ENCODE results near the gene PCSK2. TPM values are rescaled to one million over a fixed set of nuclear protein-coding genes. Genes with fewer than 3 reads are reported as not detected.

PCSK2 gene
- total and polyA plus RNA-seq, 2 of the 8 experiments (the other 6 are each of a cell fraction or from before 2014, with no cell fraction given), result 1.9 to 4.2 TPM

DNA sequence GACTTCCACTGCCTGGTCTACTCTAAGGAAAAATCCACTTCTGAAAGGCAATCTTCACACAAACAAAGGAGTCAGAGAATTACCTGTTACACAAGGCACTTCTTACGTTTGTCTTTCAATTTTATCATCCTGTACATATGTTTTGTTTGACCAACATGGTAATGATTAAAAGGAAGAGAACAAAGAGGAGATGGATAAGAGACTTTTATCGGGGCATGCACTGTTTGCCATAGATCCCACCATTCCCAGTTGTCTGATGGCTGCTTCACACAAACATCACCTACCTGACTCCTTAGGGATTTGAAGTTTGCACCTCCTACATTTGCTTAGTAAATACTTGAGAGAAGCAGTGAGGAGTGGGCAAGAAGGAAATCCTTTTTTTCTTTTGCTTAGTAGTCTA, 217.3 kb downstream of the PCSK2 start:
- no peak overlapping the region for H2BK15ac ChIP-seq (ENCODE audit: low read length)
- H4K5ac ChIP-seq (ENCODE audit: insufficient read length, low read depth, low read length), result no peak overlapping the region
- no peaks in the 10 kb centered on the region for H3K79me1 ChIP-seq (ENCODE audit: low read depth, low read length)
- no peak overlapping the region for H3K14ac ChIP-seq (ENCODE audit: insufficient read length)
- H3K4me3 ChIP-seq (ENCODE audit: extremely low read depth in 1 of 4, insufficient read depth in 2 of 4, low read depth in 3 of 4, low read length in 4 of 4), result no peak overlapping the region
- FAIRE-seq (no peak), DNase-seq (ENCODE audit: low read depth in 1 of 2, low spot score in 2 of 2) (no peak)
- no peak overlapping the region for H2BK5ac ChIP-seq (ENCODE audit: low read depth, low read length)
- no peak overlapping the region for H3K23ac ChIP-seq (ENCODE audit: insufficient read length)
- no peak overlapping the region for H2BK120ac ChIP-seq (replicated peaks; ENCODE audit: low read depth, low read length)
- no peak overlapping the region for H4K91ac ChIP-seq (replicated peaks; ENCODE audit: insufficient read length, low read length)
- H3K4ac ChIP-seq (replicated peaks; ENCODE audit: insufficient read length, low read depth, low read length), result no peak overlapping the region
- no peaks in the 10 kb centered on the region; a peak in 1 of 7 replicates for H3K4me1 ChIP-seq (replicated peaks in 1 of 4; ENCODE audit: control insufficient read depth in 3 of 4, insufficient read depth in 4 of 4, low read length in 3 of 4)
- no peak overlapping the region for H2BK20ac ChIP-seq (ENCODE audit: low read length)
- WGBS, 2 experiments (ENCODE audit: extremely low coverage in 1 of 2, insufficient coverage in 1 of 2, insufficient read length in 1 of 2, insufficient replicate concordance in 2 of 2, low coverage in 1 of 2, low lambda C conversion rate in 2 of 2, missing lambda C conversion rate in 1 of 2), result 86% methylated on average over 2 of the region's 2 CpGs; no CpG with 5 or more reads in 1 of the 2 experiments
- H3K9me3 ChIP-seq (ENCODE audit: insufficient read depth in 2 of 2, low read depth in 1 of 2, low read length in 1 of 2), result no peaks in the 10 kb centered on the region
- no peaks in the 10 kb centered on the region for H4K20me1 ChIP-seq (replicated peaks in 1 of 2; ENCODE audit: control insufficient read depth in 1 of 2, insufficient read depth in 2 of 2, low read length in 2 of 2)
- H3K18ac ChIP-seq (ENCODE audit: extremely low read depth, low read length), result no peak overlapping the region
- no peaks in the 10 kb centered on the region; a peak in 1 of 7 replicates for H3K27me3 ChIP-seq (replicated peaks in 1 of 4; ENCODE audit: control insufficient read depth in 3 of 4, extremely low read depth in 1 of 4, insufficient read depth in 3 of 4, low read length in 3 of 4)
- no peak overlapping the region for H3K56ac ChIP-seq (replicated peaks; ENCODE audit: insufficient read length, low read depth, low read length)
- no peak overlapping the region for H3K9ac ChIP-seq (replicated peaks in 1 of 4; ENCODE audit: extremely low read depth in 1 of 4, low read depth in 3 of 4, low read length in 3 of 4)
- no peak overlapping the region for H2AK5ac ChIP-seq (ENCODE audit: low read depth, low read length)
- no peak overlapping the region for H2BK12ac ChIP-seq (ENCODE audit: low read depth, low read length)
- no peaks in the 10 kb centered on the region for H3K36me3 ChIP-seq (ENCODE audit: control insufficient read depth in 2 of 4, insufficient read depth in 4 of 4, low read length in 3 of 4)
- H4K8ac ChIP-seq (ENCODE audit: extremely low read depth, insufficient read depth, low read length), result no peak overlapping the region
- no peak overlapping the region for H2AFZ ChIP-seq (ENCODE audit: low read length)
- no peaks in the 10 kb centered on the region for H3K79me2 ChIP-seq (ENCODE audit: control insufficient read depth in 1 of 2, insufficient read depth in 2 of 2, low read length in 2 of 2)
- H3K23me2 ChIP-seq (ENCODE audit: low read depth, low read length), result no peaks in the 10 kb centered on the region
- ChIA-PET CTCF (ENCODE audit: partially characterized antibody) (interaction anchor here (1.3 to 1.8 kb wide), 3 partner anchors 9 to 32 kb away, joined by 3 to 4 read pairs (median 3); no protein-coding TSS in a partner anchor), POLR2A (ENCODE audit: partially characterized antibody) (no interaction called here)
- H3K4me2 ChIP-seq (ENCODE audit: insufficient read depth in 1 of 2, low read depth in 2 of 2, low read length in 2 of 2), result no peak overlapping the region
- no peak overlapping the region for H3K27ac ChIP-seq (ENCODE audit: low read depth, low read length)
- TF ChIP-seq CEBPB (IDR thresholded peaks at IDR 0.05; ENCODE audit: low read depth, low read length) (no peak), TBP (IDR thresholded peaks at IDR 0.05; ENCODE audit: low read depth, low read length) (no peak), SAP30 (IDR thresholded peaks at IDR 0.05; ENCODE audit: insufficient read depth, insufficient replicate concordance, low read length) (no peak), HDAC6 (IDR thresholded peaks at IDR 0.05; ENCODE audit: low read depth, low read length) (no peak), KDM5A (IDR thresholded peaks at IDR 0.05; ENCODE audit: low read length) (no peak), GABPA (IDR thresholded peaks at IDR 0.05; ENCODE audit: borderline replicate concordance, insufficient read depth, low read length) (no peak), SIX5 (IDR thresholded peaks at IDR 0.05; ENCODE audit: low read depth, low read length) (no peak), SIRT6 (IDR thresholded peaks at IDR 0.05; ENCODE audit: low read length) (no peak), SIN3A (conservative IDR thresholded peaks at IDR 0.05 in 1 of 2, IDR thresholded peaks at IDR 0.05 in 1 of 2; ENCODE audit: low read depth in 1 of 2, low read length in 2 of 2) (no peak), CHD1 (IDR thresholded peaks at IDR 0.05; ENCODE audit: low read depth, low read length) (no peak), CBX5 (IDR thresholded peaks at IDR 0.05; ENCODE audit: low read depth, low read length) (no peak), POLR2AphosphoS5 (IDR thresholded peaks at IDR 0.05; ENCODE audit: low read depth, low read length) (no peak)
- TF ChIP-seq, protein P1, sequence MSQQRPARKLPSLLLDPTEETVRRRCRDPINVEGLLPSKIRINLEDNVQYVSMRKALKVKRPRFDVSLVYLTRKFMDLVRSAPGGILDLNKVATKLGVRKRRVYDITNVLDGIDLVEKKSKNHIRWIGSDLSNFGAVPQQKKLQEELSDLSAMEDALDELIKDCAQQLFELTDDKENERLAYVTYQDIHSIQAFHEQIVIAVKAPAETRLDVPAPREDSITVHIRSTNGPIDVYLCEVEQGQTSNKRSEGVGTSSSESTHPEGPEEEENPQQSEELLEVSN (IDR thresholded peaks at IDR 0.05), result no peak

All from H1 (cell line).